Activated naive CD4-positive, alpha-beta T cell treated with Interleukin-2 at 50 U/mL for 16 hours (primary cell): ENCODE measurements around the gene PLEKHN1.
"Not testable (repeated sequence)": the region's sequence is repeated elsewhere in the genome, so short reads cannot be mapped to it uniquely, and the experiment has no call there.

Source experiments
- DNase-seq: peaks from one replicate; pipeline ENCODE4 v3.0.0-alpha.2; 2020

PLEKHN1 gene

DNA sequence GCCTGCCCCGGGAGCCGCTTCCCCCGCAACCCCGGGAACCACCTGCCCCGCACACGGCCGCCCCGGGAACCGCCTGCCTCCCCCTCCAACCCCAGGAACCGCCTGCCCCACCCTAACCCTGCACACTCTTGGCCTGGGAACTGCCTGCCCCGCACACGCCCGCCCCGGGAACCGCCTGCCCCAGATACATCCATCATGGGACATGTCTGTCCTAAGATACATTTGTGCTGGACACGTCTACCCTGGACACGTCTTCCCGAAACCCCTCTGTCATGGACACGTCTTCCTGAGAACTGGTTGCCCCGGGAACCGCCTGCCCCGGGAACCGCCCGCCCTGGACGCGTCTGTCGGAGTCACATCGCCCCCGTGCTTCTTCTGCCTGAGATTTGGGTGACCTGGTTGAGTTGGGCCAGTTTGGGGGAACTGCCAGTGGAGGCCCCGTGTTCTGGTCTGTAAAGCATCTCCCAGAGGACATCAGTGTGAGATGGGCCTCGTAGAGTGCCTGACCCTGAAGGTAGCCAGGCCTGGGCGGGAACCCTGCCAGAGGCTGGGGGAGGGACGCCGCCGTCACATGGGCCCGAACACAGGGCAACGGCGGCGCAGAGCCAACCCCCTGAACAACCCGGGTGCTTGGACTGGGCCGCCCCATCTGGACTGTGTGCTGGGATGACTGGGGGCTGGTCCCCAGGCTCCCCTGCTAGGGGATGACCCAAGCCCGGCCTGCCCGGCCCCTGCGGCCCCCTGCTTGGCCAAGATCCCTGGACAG is 12.0 kb downstream of the PLEKHN1 start:
- no peak for DNase-seq

- DNase-seq: no peak
Observed at GRCh38 chr1:978835-979743, 12.8 kb downstream of the PLEKHN1 start.

DNA sequence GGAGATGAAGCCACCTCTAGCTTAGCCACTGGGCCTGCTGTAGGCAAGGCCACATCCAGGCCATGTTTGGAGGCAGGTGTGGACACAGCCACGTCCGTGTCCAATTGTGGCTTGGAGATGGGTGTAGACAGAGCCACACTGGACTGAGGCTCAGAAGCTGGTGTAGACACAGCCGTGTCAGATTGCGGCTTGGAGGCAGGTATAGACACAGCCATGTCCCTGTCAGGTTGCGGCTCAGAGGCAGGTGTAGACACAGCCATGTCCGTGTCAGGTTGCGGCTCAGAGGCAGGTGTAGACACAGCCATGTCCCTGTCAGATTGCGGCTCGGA is 13.4 kb downstream of the PLEKHN1 start:
- DNase-seq: no peak

GRCh38 chr1:980137-980571 is 13.9 kb downstream of the PLEKHN1 start:
- DNase-seq: no peak

DNA sequence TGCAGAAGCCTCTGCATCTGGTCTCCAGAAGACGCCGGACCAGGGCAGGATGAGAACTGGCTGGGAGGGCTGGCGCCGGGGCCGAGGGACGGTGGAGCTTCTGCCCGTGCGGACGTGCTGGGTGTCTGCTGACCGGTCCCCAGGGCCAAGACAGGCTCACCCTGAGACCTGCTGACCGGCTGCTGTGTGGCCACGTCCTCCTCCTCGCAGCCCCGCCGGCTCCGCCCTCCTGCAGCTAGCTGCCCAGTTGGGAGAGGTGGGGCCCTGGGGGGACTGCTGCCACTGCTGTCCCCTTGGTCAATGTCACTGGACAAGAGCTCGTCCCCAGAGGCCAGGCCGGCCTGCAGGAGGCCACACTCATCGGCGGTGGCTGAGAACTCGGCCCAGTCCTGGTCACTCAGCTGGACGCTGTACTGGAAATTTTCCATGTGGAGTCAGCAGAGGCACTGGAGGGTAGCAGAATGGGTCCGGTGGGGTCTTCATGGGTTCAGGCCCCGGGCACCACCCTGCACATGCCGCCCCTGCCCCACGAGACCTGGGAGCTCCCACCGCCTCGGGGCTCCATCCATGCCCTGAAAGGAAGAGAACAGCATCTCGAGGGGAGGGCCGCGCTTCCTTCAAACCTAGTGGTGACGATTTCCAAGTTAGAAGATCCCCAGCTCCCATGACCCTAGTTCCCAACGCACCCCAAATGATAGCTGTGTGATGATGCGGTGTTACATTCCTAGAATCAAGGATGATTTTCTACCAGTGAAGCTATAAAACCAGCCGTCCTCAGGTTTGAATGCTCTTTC is 14.5 kb downstream of the PLEKHN1 start:
- DNase-seq: no peak

DNA sequence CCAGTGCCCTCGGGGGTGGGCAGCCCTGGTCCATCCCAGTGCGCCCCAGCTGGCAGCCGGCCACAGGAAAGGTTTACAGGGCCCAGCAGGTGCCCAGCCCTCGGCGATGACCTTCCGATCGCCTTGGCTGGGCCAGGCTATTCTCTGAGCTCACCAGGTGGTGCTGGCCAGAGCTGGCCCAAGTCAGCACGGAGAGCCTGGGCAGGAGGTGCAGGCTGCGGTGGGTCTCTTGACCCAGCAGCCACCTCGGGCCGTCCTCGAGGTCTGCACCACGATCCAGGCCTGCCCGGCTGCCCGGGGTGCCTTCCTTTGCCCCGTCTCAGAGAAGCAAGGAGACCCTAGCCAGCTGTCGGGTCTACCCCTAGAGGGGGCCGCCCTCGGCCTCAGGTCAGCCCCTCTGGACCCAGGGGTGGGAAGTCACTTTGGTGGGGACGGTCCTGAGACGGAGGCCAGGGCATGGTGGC is 15.2 kb downstream of the PLEKHN1 start:
- DNase-seq: no peak

GRCh38 chr1:981955-982558 is 15.8 kb downstream of the PLEKHN1 start, which contains the start of gene PERM1:
PERM1 (minus strand) TSS chr1:982093; CDS start chr1:981029, 1,064 bp downstream.
- DNase-seq: no peak

- DNase-seq: no peak
Observed at GRCh38 chr1:982765-983436, 16.6 kb downstream of the PLEKHN1 start.

DNA sequence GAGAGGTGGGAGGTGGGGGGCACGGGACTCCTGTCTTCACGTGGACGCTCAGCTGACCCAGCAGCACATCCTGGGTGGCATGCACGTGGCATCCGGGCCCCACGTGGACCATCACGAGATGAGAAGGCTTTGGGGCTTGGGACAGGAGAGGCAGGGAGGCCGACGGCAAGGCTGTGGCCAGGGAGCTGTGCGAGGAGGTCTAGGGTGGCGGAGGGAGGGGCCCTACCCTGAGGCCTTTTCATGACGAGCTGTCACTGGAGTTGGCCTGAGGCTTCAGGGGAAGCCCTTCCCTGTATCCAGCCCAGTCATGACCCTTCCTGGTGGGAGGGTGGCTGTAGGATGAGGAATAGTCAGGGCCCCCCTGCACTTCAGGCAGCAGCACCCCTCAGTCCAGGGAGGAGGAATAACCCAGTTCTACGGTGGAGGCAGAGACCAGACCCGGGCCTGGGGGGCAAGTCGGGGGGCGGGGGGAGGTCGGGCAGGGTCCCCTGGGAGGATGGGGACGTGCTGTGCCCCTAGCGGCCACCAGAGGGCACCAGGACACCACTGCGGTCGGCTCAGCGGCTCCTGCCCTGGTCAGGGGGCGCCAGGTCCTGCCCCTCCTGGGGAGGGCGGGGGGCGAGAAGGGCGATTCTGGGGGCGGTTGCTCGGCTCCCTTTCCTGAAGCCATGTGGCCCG is 17.7 kb downstream of the PLEKHN1 start:
- DNase-seq: peak; percentile 68

GRCh38 chr1:984476-984814 is 18.2 kb downstream of the PLEKHN1 start:
- no peak for DNase-seq

- DNase-seq: no peak
Observed at GRCh38 chr1:985126-985525, 18.8 kb downstream of the PLEKHN1 start.

DNA sequence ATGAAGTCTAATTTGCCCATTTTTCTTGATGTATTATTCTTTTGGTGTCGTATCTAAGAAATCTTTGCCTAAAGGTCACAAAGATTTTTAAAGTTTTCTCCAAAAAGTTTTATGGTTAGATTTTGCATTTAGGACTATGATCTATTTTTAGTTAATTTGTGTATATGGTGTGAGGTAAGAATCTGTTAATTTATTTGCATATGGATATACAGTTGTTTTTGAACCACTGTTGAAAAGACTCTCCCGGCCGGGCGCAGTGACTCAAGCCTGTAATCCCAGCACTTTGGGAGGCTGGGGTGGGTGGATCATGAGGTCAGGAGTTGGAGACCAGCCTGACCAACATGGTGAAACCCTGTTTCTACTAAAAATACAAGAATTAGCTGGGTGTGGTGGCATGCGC is 21.8 kb downstream of the PLEKHN1 start:
- not testable (repeated sequence) for DNase-seq

DNA sequence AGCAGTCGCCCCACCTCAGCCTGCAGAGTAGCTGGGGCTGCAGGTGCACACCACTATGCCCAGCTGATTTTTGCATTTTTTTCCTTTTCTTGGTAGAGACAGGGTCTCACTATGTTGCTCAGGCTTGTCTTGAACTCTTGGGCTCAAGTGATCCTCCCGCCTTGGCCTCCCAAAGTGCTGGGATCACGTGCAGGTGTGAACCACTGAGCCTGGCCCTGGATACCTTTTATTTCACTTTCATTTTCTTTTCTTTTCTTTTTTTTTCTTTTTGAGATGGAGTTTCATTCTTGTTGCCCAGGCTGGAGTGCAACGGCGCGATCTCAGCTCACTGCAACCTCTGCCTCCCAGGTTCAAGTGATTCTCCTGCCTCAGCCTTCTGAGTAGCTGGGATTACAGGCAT is 25.0 kb downstream of the PLEKHN1 start:
- DNase-seq: not testable (repeated sequence)

DNA sequence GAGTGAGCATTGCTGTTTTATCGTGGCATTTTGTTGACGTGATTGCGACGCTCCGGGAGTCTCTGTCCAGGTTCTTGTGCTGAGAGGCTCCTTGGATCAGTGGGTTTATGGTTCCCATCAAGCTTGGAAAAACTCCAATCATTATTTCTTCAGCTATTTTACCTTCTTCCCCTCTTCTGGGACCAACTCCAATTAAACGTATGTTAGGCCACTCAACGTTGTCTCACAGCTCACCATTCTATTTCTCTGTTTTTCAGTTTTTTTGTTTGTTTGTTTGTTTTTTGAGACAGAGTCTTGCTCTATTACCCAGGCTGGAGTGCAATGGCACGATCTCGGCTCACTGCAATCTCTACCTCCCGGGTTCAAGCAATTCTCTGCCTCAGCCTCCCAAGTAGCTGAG is 25.6 kb downstream of the PLEKHN1 start:
- no peak for DNase-seq

DNA sequence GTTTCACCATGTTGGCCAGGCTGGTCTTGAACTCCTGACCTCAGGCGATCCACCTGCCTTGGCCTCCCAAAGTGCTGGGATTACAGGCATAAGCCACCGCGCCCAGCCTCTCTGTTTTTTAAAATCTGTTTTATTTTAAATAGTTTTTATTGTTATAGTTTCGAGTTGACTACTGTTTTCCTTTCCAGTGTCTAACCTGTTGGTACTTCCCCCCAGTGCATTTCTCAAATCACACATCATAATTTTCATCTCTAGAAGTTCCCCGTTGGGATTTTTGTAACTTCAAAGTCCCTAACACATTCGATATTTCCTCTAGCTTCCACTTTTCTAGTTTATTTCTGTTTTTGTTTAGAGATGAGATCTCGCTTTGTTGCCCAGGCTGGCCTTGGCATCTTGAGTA is 26.1 kb downstream of the PLEKHN1 start:
- no peak for DNase-seq

DNA sequence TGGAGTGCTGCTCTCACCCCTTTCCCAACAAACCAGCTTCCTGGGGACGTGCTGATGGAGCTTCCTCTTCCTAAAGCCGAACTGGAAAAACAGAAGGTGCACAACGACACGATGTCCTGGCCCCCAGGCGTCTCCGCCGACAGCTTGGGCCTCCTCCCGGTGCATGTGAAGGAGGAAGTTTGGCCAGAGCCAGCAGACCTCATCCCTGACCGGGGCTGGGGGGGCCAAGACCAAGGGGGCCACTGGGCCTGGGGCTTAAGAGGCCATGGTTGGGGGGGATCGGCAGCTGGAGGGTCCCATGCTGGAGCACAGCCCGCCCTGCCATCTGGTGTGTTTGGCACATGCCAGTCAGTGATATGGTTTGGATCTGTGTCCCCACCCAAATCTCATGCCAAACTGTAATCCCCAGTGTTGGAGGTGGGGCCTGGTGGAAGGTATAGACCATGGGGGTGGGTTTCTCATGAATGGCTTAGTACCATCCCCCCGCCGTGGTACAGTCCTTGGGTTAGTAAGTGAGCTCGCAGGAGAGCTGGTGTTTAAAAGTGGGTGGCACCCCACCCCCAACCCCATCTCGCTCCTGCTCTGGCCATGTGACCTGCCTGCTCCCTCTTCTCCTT is 27.2 kb downstream of the PLEKHN1 start:
- DNase-seq: no peak

- not testable (repeated sequence) for DNase-seq
Observed at GRCh38 chr1:994546-994945, 28.3 kb downstream of the PLEKHN1 start.

GRCh38 chr1:995665-996633 is 29.7 kb downstream of the PLEKHN1 start:
- no peak for DNase-seq

- DNase-seq: no peak
Observed at GRCh38 chr1:996851-997712, 30.8 kb downstream of the PLEKHN1 start.
